ENCODE data around the gene RPP40.

Gene RPP40

GRCh38 chr6:4958624-4959023, 45.2 kb downstream of the RPP40 start:
- in situ Hi-C loops (cut with MboI; ENCODE audit: low sequenced_read_pairs, unreplicated experiment), result no loop called here
- TF ChIP-seq, protein P1, sequence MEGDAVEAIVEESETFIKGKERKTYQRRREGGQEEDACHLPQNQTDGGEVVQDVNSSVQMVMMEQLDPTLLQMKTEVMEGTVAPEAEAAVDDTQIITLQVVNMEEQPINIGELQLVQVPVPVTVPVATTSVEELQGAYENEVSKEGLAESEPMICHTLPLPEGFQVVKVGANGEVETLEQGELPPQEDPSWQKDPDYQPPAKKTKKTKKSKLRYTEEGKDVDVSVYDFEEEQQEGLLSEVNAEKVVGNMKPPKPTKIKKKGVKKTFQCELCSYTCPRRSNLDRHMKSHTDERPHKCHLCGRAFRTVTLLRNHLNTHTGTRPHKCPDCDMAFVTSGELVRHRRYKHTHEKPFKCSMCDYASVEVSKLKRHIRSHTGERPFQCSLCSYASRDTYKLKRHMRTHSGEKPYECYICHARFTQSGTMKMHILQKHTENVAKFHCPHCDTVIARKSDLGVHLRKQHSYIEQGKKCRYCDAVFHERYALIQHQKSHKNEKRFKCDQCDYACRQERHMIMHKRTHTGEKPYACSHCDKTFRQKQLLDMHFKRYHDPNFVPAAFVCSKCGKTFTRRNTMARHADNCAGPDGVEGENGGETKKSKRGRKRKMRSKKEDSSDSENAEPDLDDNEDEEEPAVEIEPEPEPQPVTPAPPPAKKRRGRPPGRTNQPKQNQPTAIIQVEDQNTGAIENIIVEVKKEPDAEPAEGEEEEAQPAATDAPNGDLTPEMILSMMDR (IDR thresholded peaks at IDR 0.05; ENCODE audit: borderline replicate concordance, control extremely low read depth, extremely low read depth, insufficient read depth, missing control alignments), result no peak
- DNase-seq (ENCODE audit: low spot score), result no peak

- in situ Hi-C loops (cut with MboI; ENCODE audit: low sequenced_read_pairs, unreplicated experiment), result no loop called here
- TF ChIP-seq, protein P1 (IDR thresholded peaks at IDR 0.05; ENCODE audit: borderline replicate concordance, control extremely low read depth, extremely low read depth, insufficient read depth, missing control alignments), result no peak
- DNase-seq (ENCODE audit: low spot score), result no peak
Measured at GRCh38 chr6:4957521-4958231, 46.2 kb downstream of the RPP40 start.

- in situ Hi-C loops (cut with MboI; ENCODE audit: low sequenced_read_pairs, unreplicated experiment), result no loop called here
- no peak for DNase-seq (ENCODE audit: low spot score)
- TF ChIP-seq, protein P1 (IDR thresholded peaks at IDR 0.05; ENCODE audit: borderline replicate concordance, control extremely low read depth, extremely low read depth, insufficient read depth, missing control alignments), result no peak
Measured at GRCh38 chr6:4956625-4957024, 47.2 kb downstream of the RPP40 start.

- in situ Hi-C loops (cut with MboI; ENCODE audit: low sequenced_read_pairs, unreplicated experiment), result no loop called here
- TF ChIP-seq, protein P1 (IDR thresholded peaks at IDR 0.05; ENCODE audit: borderline replicate concordance, control extremely low read depth, extremely low read depth, insufficient read depth, missing control alignments), result no peak
- no peak for DNase-seq (ENCODE audit: low spot score)
Measured at GRCh38 chr6:4953440-4953839, 50.4 kb downstream of the RPP40 start.

DNA sequence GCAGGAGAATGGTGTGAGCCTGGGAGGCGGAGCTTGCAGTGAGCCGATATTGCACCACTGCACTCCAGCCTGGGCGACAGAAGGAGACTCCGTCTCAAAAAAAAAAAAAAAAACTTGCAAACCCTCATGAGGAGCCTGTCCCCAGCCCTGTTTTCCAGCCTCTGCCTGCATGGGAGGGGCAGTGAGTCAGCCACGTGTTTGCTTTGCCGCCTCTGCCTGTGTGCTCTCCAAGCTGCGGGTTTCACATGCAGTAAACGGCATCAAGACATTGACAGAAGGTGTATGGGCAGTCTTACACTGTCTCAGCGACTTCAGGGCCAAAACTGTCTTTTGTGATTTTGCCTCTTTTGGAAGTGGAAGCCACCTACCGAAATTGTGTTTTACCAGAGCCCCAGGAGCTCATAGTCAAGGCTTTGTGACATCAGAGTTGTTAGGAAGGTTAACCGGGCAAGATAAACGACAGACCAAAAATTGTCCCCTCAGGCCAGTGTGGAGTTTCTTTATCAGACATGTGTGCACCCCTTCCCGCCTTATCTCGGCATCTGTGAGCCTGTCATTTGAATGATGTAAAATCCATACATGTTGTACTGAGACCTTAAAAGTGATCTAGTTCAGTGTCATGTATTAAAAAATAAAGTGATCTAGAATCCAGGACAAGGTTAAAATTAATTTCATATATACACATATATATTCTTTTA, 52.9 kb downstream of the RPP40 start:
- TF ChIP-seq, protein P1 (IDR thresholded peaks at IDR 0.05; ENCODE audit: borderline replicate concordance, control extremely low read depth, extremely low read depth, insufficient read depth, missing control alignments), result no peak
- no peak for DNase-seq (ENCODE audit: low spot score)
- in situ Hi-C loops (cut with MboI; ENCODE audit: low sequenced_read_pairs, unreplicated experiment), result no loop called here

- TF ChIP-seq, protein P1 (IDR thresholded peaks at IDR 0.05; ENCODE audit: borderline replicate concordance, control extremely low read depth, extremely low read depth, insufficient read depth, missing control alignments), result no peak
- DNase-seq (ENCODE audit: low spot score), result no peak
- in situ Hi-C loops (cut with MboI; ENCODE audit: low sequenced_read_pairs, unreplicated experiment), result no loop called here
Measured at GRCh38 chr6:4950076-4950475, 53.8 kb downstream of the RPP40 start.

All from GM13976 (cell line).